Endothelial cell (in vitro differentiated cells): ENCODE measurements around the gene SLC30A2. TPM values are rescaled to one million over a fixed set of nuclear protein-coding genes. Genes with fewer than 3 reads are reported as not detected.

Experiments
- DNase-seq: peaks from one replicate; pipeline ENCODE4 v3.0.0; 2021; ENCODE audit warnings: low spot score
- H3K27ac Mint-ChIP-seq: one replicate; pipeline ENCODE4 v1.8.0; 2021; ENCODE audit warnings: mixed read lengths, inconsistent platforms; ENCODE audit not compliant: unreplicated experiment
- H3K27me3 Mint-ChIP-seq: one replicate; pipeline ENCODE4 v1.8.0; 2021; ENCODE audit warnings: mild to moderate bottlenecking, moderate library complexity, mixed read lengths, inconsistent platforms; ENCODE audit not compliant: unreplicated experiment
- H3K36me3 Mint-ChIP-seq: one replicate; pipeline ENCODE4 v1.8.0; 2021; ENCODE audit warnings: mild to moderate bottlenecking, low read depth, mixed read lengths, inconsistent platforms; ENCODE audit not compliant: unreplicated experiment
- H3K4me1 Mint-ChIP-seq: one replicate; pipeline ENCODE4 v1.8.0; 2021; ENCODE audit warnings: mild to moderate bottlenecking, mixed read lengths, inconsistent platforms; ENCODE audit not compliant: unreplicated experiment
- H3K4me3 Mint-ChIP-seq: one replicate; pipeline ENCODE4 v1.8.0; 2021; ENCODE audit warnings: mild to moderate bottlenecking, mixed read lengths, inconsistent platforms; ENCODE audit not compliant: unreplicated experiment
- H3K9me3 Mint-ChIP-seq: one replicate; pipeline ENCODE4 v1.8.0; 2021; ENCODE audit warnings: mixed read lengths, inconsistent platforms; ENCODE audit not compliant: unreplicated experiment
- CTCF ChIP-seq: fragments of 200-600 bp; sonication (generic); IDR thresholded peaks from one replicate; pipeline ENCODE4 v1.5.0; 2021; ENCODE audit warnings: antibody characterized with exemption; ENCODE audit not compliant: unreplicated experiment
- total RNA-seq: library from RNA; stranded (reverse); fragmentation: NEBNext Ultra II Directional; extraction: Animal tissue kit (Norgen Biotek cat#: 25700); gene quantifications from one replicate; pipeline ENCODE4 v1.2.1, GENCODE V29; 2021; ENCODE audit not compliant: unreplicated experiment

The SLC30A2 gene
- total RNA-seq, 1 donor from 2014 or later, result not detected

- Mint-ChIP-seq H3K9me3 (no peaks in the 10 kb centered on the region), H3K4me3 (no peak overlapping the region), H3K27ac (no peak overlapping the region), H3K4me1 (no peaks in the 10 kb centered on the region), H3K27me3 (peaks cover 2% of the 10 kb centered on the region), H3K36me3 (no peaks in the 10 kb centered on the region)
- no peak for TF ChIP-seq CTCF
- no peak for DNase-seq
These were observed 32.6 kb upstream of the SLC30A2 start for GRCh38 chr1:26078286-26079177.

- Mint-ChIP-seq H3K27me3 (peaks cover 2% of the 10 kb centered on the region), H3K9me3 (no peaks in the 10 kb centered on the region), H3K36me3 (no peaks in the 10 kb centered on the region), H3K27ac (no peak overlapping the region), H3K4me3 (no peak overlapping the region), H3K4me1 (no peaks in the 10 kb centered on the region)
- TF ChIP-seq CTCF, result no peak
- DNase-seq, result no peak
These were observed 31.6 kb upstream of the SLC30A2 start for GRCh38 chr1:26077524-26077923.

GRCh38 chr1:26075421-26076144 is 29.7 kb upstream of the SLC30A2 start:
- H3K4me1 Mint-ChIP-seq, result no peaks in the 10 kb centered on the region
- no peak overlapping the region for H3K4me3 Mint-ChIP-seq
- no peak overlapping the region for H3K27ac Mint-ChIP-seq

GRCh38 chr1:26072305-26072704 is 26.4 kb upstream of the SLC30A2 start:
- Mint-ChIP-seq H3K9me3 (no peaks in the 10 kb centered on the region), H3K4me1 (no peaks in the 10 kb centered on the region), H3K36me3 (no peaks in the 10 kb centered on the region), H3K27ac (no peak overlapping the region), H3K4me3 (no peak overlapping the region), H3K27me3 (peaks cover 9% of the 10 kb centered on the region)
- TF ChIP-seq CTCF, result no peak
- DNase-seq, result no peak

More at GRCh38 chr1:26075421-26076144, 29.7 kb upstream of the SLC30A2 start:
- no peak for TF ChIP-seq CTCF
- peaks cover 6% of the 10 kb centered on the region for H3K27me3 Mint-ChIP-seq
- no peaks in the 10 kb centered on the region for H3K36me3 Mint-ChIP-seq
- no peaks in the 10 kb centered on the region for H3K9me3 Mint-ChIP-seq
- no peak for DNase-seq

GRCh38 chr1:26070963-26071342 is 25.0 kb upstream of the SLC30A2 start:
- DNase-seq, result no peak
- H3K4me3 Mint-ChIP-seq, result no peak overlapping the region
- no peaks in the 10 kb centered on the region for H3K36me3 Mint-ChIP-seq
- H3K27me3 Mint-ChIP-seq, result peaks cover 9% of the 10 kb centered on the region
- no peaks in the 10 kb centered on the region for H3K9me3 Mint-ChIP-seq
- no peak overlapping the region for H3K27ac Mint-ChIP-seq
- H3K4me1 Mint-ChIP-seq, result no peaks in the 10 kb centered on the region
- TF ChIP-seq CTCF, result no peak
